SK-N-SH (cell line): Measurements from ENCODE around the gene SMYD1. TPM values are rescaled to one million over a fixed set of nuclear protein-coding genes. Genes with fewer than 3 reads are reported as not detected.

Experiments used
- CTCF ChIA-PET: fragments of 300-600, 350-600 bp; formaldehyde crosslinking; extraction: SDS; loops from one replicate; lab custom pipeline; 2021; lab: Yijun Ruan, JAX
- POLR2A ChIA-PET: fragments of 350-600 bp; sonication (Branson Sonifier 250); formaldehyde crosslinking; extraction: SDS; loops from one replicate; lab custom pipeline; 2020; ENCODE audit warnings: antibody characterized with exemption, inconsistent platforms; lab: Yijun Ruan, JAX
- DNase-seq: peaks from one replicate; pipeline ENCODE4 v3.0.0; 2012
- H2AFZ ChIP-seq: fragments of 200-600 bp; sonication (generic); 2 replicates; pipeline ENCODE4 v1.8.1; 2016; ENCODE audit warnings: antibody characterized with exemption, mild to moderate bottlenecking, low read depth
- H3F3A ChIP-seq: fragments of 200-600 bp; sonication (generic); replicated peaks from 2 replicates; pipeline ENCODE3; 2016; ENCODE audit warnings: antibody characterized with exemption, mild to moderate bottlenecking; ENCODE audit not compliant: insufficient read depth
- H3K27ac ChIP-seq, 2 experiments: fragments of 200-500 bp in 1 of 2; fragments of 200-600 bp in 1 of 2; sonication (Bioruptor generic) in 1 of 2; sonication (generic), shearing (Covaris generic) in 1 of 2; 2 replicates each; pipeline versions ENCODE4 v1.5.1 to v1.6.1; 2014 to 2016; ENCODE audit warnings: low read depth in 2 of 2, inconsistent platforms in 1 of 2, low read length in 1 of 2, mild to moderate bottlenecking in 1 of 2, mixed read lengths in 1 of 2
- H3K27me3 ChIP-seq: fragments of 200-600 bp; sonication (generic), shearing (Covaris generic); 2 replicates; pipeline ENCODE4 v1.6.1; 2016; ENCODE audit warnings: mixed run types; ENCODE audit not compliant: insufficient read depth
- H3K36me3 ChIP-seq, 2 experiments: fragments of 200-500 bp in 1 of 2; fragments of 200-600 bp in 1 of 2; sonication (Bioruptor generic) in 1 of 2; sonication (generic) in 1 of 2; replicated peaks in 1 of 2; 2 replicates each; pipeline versions ENCODE3 to v1.5.1; 2014 to 2016; ENCODE audit warnings: low read length in 1 of 2, mild to moderate bottlenecking in 1 of 2; ENCODE audit not compliant: insufficient read depth in 2 of 2, control insufficient read depth in 1 of 2
- H3K4me1 ChIP-seq, 2 experiments: fragments of 200-500 bp in 1 of 2; fragments of 200-600 bp in 1 of 2; sonication (Bioruptor generic) in 1 of 2; sonication (generic), shearing (Covaris generic) in 1 of 2; 2 replicates each; pipeline versions ENCODE4 v1.5.1 to v1.6.1; 2014 to 2016; ENCODE audit warnings: low read depth in 1 of 2, low read length in 1 of 2, mixed run types in 1 of 2; ENCODE audit not compliant: insufficient read depth in 2 of 2, control insufficient read depth in 1 of 2
- H3K4me2 ChIP-seq: fragments of 200-600 bp; sonication (generic), shearing (Covaris generic); 2 replicates; pipeline ENCODE4 v1.6.1; 2017; ENCODE audit warnings: mixed run types
- H3K4me3 ChIP-seq, 2 experiments: fragments of 200-500 bp in 1 of 2; fragments of 200-600 bp in 1 of 2; sonication (Bioruptor generic) in 1 of 2; sonication (generic), shearing (Covaris generic) in 1 of 2; 2 replicates each; pipeline versions ENCODE4 v1.5.1 to v1.8.1; 2014 to 2016; ENCODE audit warnings: low read depth in 2 of 2, inconsistent platforms in 1 of 2, low read length in 1 of 2, mild to moderate bottlenecking in 1 of 2, mixed read lengths in 1 of 2, moderate library complexity in 1 of 2
- H3K79me2 ChIP-seq: fragments of 200-600 bp; sonication (generic); 2 replicates; pipeline ENCODE4 v1.8.1; 2017; ENCODE audit warnings: mild to moderate bottlenecking; ENCODE audit not compliant: insufficient read depth
- H3K9ac ChIP-seq: fragments of 200-600 bp; sonication (generic); 2 replicates; pipeline ENCODE4 v1.6.1; 2017; ENCODE audit warnings: mixed run types
- H3K9me2 ChIP-seq: fragments of 200-600 bp; sonication (generic); 2 replicates; pipeline ENCODE4 v1.6.1; 2017; ENCODE audit warnings: mixed run types
- H3K9me3 ChIP-seq: fragments of 200-600 bp; sonication (generic); 2 replicates; pipeline ENCODE4 v1.6.1; 2017; ENCODE audit warnings: mixed run types, mild to moderate bottlenecking, moderate library complexity
- H4K20me1 ChIP-seq: fragments of 200-600 bp; sonication (generic); 2 replicates; pipeline ENCODE4 v1.6.1; 2017; ENCODE audit warnings: mild to moderate bottlenecking, mixed run types; ENCODE audit not compliant: insufficient read depth
- CTCF ChIP-seq: fragments of 200-600 bp; sonication (generic); IDR thresholded peaks from 2 replicates; pipeline ENCODE4 v1.6.1; 2017; ENCODE audit warnings: antibody characterized with exemption, mild to moderate bottlenecking, moderate library complexity
- ELF1 ChIP-seq: IDR thresholded peaks from 2 replicates; pipeline ENCODE4 v1.4.0; 2012
- FOXJ3 ChIP-seq: sonication (generic); formaldehyde crosslinking; IDR thresholded peaks from 2 replicates; pipeline ENCODE4 v1.5.1; 2020; ENCODE audit warnings: mild to moderate bottlenecking, missing genetic modification reagents
- GABPA ChIP-seq: IDR thresholded peaks from 2 replicates; pipeline ENCODE4 v1.4.0; 2012; ENCODE audit warnings: low read depth, mild to moderate bottlenecking
- JUND ChIP-seq: IDR thresholded peaks from 2 replicates; pipeline ENCODE4 v1.4.0; 2012
- MAX ChIP-seq: IDR thresholded peaks from 2 replicates; pipeline ENCODE4 v1.4.0; 2012; ENCODE audit warnings: low read depth
- MXI1 ChIP-seq: IDR thresholded peaks from 2 replicates; pipeline ENCODE4 v1.6.1; 2012; ENCODE audit warnings: mild to moderate bottlenecking, low read depth, low read length, improper control_type of control experiment
- NRF1 ChIP-seq: IDR thresholded peaks from 2 replicates; pipeline ENCODE4 v1.6.1; 2012; ENCODE audit warnings: low read depth, mild to moderate bottlenecking, low read length
- POLR2AphosphoS5 ChIP-seq: IDR thresholded peaks from 2 replicates; pipeline ENCODE4 v1.6.1; 2012; ENCODE audit warnings: low read depth, low read length
- RAD21 ChIP-seq: IDR thresholded peaks from 2 replicates; pipeline ENCODE4 v1.6.1; 2012; ENCODE audit warnings: mild to moderate bottlenecking, low read length
- RFX5 ChIP-seq: IDR thresholded peaks from 2 replicates; pipeline ENCODE4 v1.6.1; 2012; ENCODE audit warnings: mild to moderate bottlenecking, improper control_type of control experiment, low read length
- RXRA ChIP-seq: IDR thresholded peaks from 2 replicates; pipeline ENCODE4 v1.4.0; 2012; ENCODE audit warnings: low read depth, mild to moderate bottlenecking, borderline replicate concordance
- SMC3 ChIP-seq: IDR thresholded peaks from 2 replicates; pipeline ENCODE4 v1.6.1; 2012; ENCODE audit warnings: low read depth, low read length, improper control_type of control experiment
- TCF12 ChIP-seq: IDR thresholded peaks from 2 replicates; pipeline ENCODE4 v1.4.0; 2012
- TEAD4 ChIP-seq: IDR thresholded peaks from 2 replicates; pipeline ENCODE4 v1.4.0; 2012; ENCODE audit warnings: mild to moderate bottlenecking, borderline replicate concordance; ENCODE audit not compliant: insufficient read depth
- ZBTB33 ChIP-seq: IDR thresholded peaks from 2 replicates; pipeline ENCODE4 v1.4.0; 2012; ENCODE audit warnings: low read depth, borderline replicate concordance
- WGBS: methylation state at CpG from one replicate; pipeline ENCODE4 v1.1.6; 2017; ENCODE audit warnings: low lambda C conversion rate; 5-methylcytosine and 5-hydroxymethylcytosine counted together
- polyA plus RNA-seq, 3 experiments: library from polyadenylated mRNA; depleted of rRNA; stranded (reverse); fragments of >200 nt; gene quantifications; 2 replicates each; pipeline ENCODE4 v1.2.3, GENCODE V29; 2012

The SMYD1 gene
- polyA plus RNA-seq, 1 of the 3 experiments (the other 2 are of a cell fraction), result not detected

- Histone ChIP-seq H3K36me3 (no peaks in the 10 kb centered on the region), H3K4me2 (no peak overlapping the region), H3K9ac (no peak overlapping the region), H3K9me2 (no peaks in the 10 kb centered on the region), H3K4me1 (no peaks in the 10 kb centered on the region; a peak in 1 of 4 replicates), H4K20me1 (no peaks in the 10 kb centered on the region), H3F3A (no peaks in the 10 kb centered on the region), H3K4me3 (no peak overlapping the region), H2AFZ (no peak overlapping the region), H3K9me3 (no peaks in the 10 kb centered on the region), H3K27me3 (peaks cover 4% of the 10 kb centered on the region; the same call in 1 of the 2 replicates), H3K27ac (no peak overlapping the region), H3K79me2 (no peaks in the 10 kb centered on the region)
- TF ChIP-seq ZBTB33, result no peak
- no peak for TF ChIP-seq CTCF
- no peak for TF ChIP-seq GABPA
- TF ChIP-seq FOXJ3 (CRISPR knock-in tag), result no peak
- no peak for TF ChIP-seq POLR2AphosphoS5
- no peak for TF ChIP-seq MXI1
- TF ChIP-seq RFX5, result no peak
- no peak for TF ChIP-seq RAD21
- no peak for TF ChIP-seq NRF1
- TF ChIP-seq JUND, result no peak
- TF ChIP-seq TEAD4, result no peak
- no peak for TF ChIP-seq TCF12
- TF ChIP-seq RXRA, result no peak
- TF ChIP-seq MAX, result no peak
- TF ChIP-seq ELF1, result no peak
- TF ChIP-seq SMC3, result no peak
- DNase-seq, result no peak
- WGBS, result 64% methylated on average over 10 of the region's 10 CpGs
- ChIA-PET POLR2A (no interaction called here), CTCF (interaction anchor here (1.0 to 1.1 kb wide), 2 partner anchors 10 to 55 kb away, joined by 3 to 4 read pairs; no protein-coding TSS in a partner anchor)
Observed at GRCh38 chr2:88115825-88116518, 48.3 kb downstream of the SMYD1 start.
